Measurements from ENCODE around the gene CAT. TPM values are rescaled to one million over a fixed set of nuclear protein-coding genes. Genes with fewer than 3 reads are reported as not detected.

The CAT gene
- total and polyA plus RNA-seq, 10 donors = 55.2 to 149 (median 110) TPM

GRCh38 chr11:34501949-34502348, 63.2 kb downstream of the CAT start:
- WGBS, 5 donors = 6 to 31% (median 9%) methylated on average over 2 of the region's 2 CpGs
- no peak for DNase-seq
- no peaks in the 10 kb centered on the region for H3K9me3 ChIP-seq
- no peak overlapping the region for H3K27ac ChIP-seq
- H3K27me3 ChIP-seq (replicated peaks in 1 of 7) = no peaks in the 10 kb centered on the region
- peaks cover 5 to 17% (median 9%) of the 10 kb centered on the region in 6 donors for H3K4me1 ChIP-seq
- TF ChIP-seq POLR2A (IDR thresholded peaks at IDR 0.05) (no peak), POLR2AphosphoS5 (IDR thresholded peaks at IDR 0.05) (no peak), CTCF (IDR thresholded peaks at IDR 0.05 in 8 of 11, conservative IDR thresholded peaks at IDR 0.05 in 3 of 11) (no peak)
- H3K4me3 ChIP-seq = no peak overlapping the region
- H3K36me3 ChIP-seq = no peaks in the 10 kb centered on the region
- intact Hi-C loops (cut with DNase I; ENCODE audit: low total_unique reads) = no loop called here

- H3K9me3 ChIP-seq = no peaks in the 10 kb centered on the region
- H3K4me3 ChIP-seq = no peak overlapping the region
- TF ChIP-seq CTCF (IDR thresholded peaks at IDR 0.05 in 8 of 11, conservative IDR thresholded peaks at IDR 0.05 in 3 of 11) = no peak
- intact Hi-C loops (cut with DNase I; ENCODE audit: low total_unique reads) = no loop called here
- H3K4me1 ChIP-seq = peaks cover 5 to 17% (median 9%) of the 10 kb centered on the region in 6 donors
- H3K27ac ChIP-seq = no peak overlapping the region
- H3K36me3 ChIP-seq = no peaks in the 10 kb centered on the region
- 91 to 98% (median 95%) methylated on average over 3 of the region's 3 CpGs for WGBS, 5 donors
- no peaks in the 10 kb centered on the region for H3K27me3 ChIP-seq (replicated peaks in 1 of 7)
- DNase-seq = no peak
These were observed 64.2 kb downstream of the CAT start for GRCh38 chr11:34502949-34503348.

- H3K36me3 ChIP-seq = no peaks in the 10 kb centered on the region
- H3K9me3 ChIP-seq = no peaks in the 10 kb centered on the region
- no peak for DNase-seq
- H3K4me3 ChIP-seq = no peak overlapping the region
- peaks cover 5 to 17% (median 9%) of the 10 kb centered on the region in 6 donors for H3K4me1 ChIP-seq
- intact Hi-C loops (cut with DNase I; ENCODE audit: low total_unique reads) = no loop called here
- TF ChIP-seq POLR2AphosphoS5 (IDR thresholded peaks at IDR 0.05) (no peak), CTCF (IDR thresholded peaks at IDR 0.05 in 8 of 11, conservative IDR thresholded peaks at IDR 0.05 in 3 of 11) (no peak), POLR2A (IDR thresholded peaks at IDR 0.05) (no peak)
- no peak overlapping the region for H3K27ac ChIP-seq
- H3K27me3 ChIP-seq (replicated peaks in 1 of 7) = no peaks in the 10 kb centered on the region
- whole genome bisulfite sequencing, 5 donors = 71 to 85% (median 84%) methylated on average over 5 of the region's 5 CpGs
These were observed 67.1 kb downstream of the CAT start for GRCh38 chr11:34505874-34506273.

- 80 to 97% (median 95%) methylated on average over 6 of the region's 6 CpGs for WGBS, 5 donors
- no peak overlapping the region for H3K27ac ChIP-seq
- no peak for TF ChIP-seq POLR2A (IDR thresholded peaks at IDR 0.05)
- TF ChIP-seq POLR2AphosphoS5 (IDR thresholded peaks at IDR 0.05) = no peak
- no peak for TF ChIP-seq CTCF (IDR thresholded peaks at IDR 0.05 in 8 of 11, conservative IDR thresholded peaks at IDR 0.05 in 3 of 11)
- no peaks in the 10 kb centered on the region for H3K36me3 ChIP-seq
- no peak overlapping the region for H3K4me3 ChIP-seq
- no peak for DNase-seq
- H3K27me3 ChIP-seq (replicated peaks in 1 of 7) = no peaks in the 10 kb centered on the region
- no peaks in the 10 kb centered on the region for H3K9me3 ChIP-seq
- intact Hi-C loops (cut with DNase I; ENCODE audit: low total_unique reads) = no loop called here
- peaks cover 0 to 6% (median 3%) of the 10 kb centered on the region in 6 donors for H3K4me1 ChIP-seq
These were observed 68.4 kb downstream of the CAT start for GRCh38 chr11:34507156-34507555.
